Measurements from ENCODE around the gene S100A12. TPM values are rescaled to one million over a fixed set of nuclear protein-coding genes. Genes with fewer than 3 reads are reported as not detected.

S100A12 gene
- total RNA-seq, 1 donor from 2014 or later = not detected

DNA sequence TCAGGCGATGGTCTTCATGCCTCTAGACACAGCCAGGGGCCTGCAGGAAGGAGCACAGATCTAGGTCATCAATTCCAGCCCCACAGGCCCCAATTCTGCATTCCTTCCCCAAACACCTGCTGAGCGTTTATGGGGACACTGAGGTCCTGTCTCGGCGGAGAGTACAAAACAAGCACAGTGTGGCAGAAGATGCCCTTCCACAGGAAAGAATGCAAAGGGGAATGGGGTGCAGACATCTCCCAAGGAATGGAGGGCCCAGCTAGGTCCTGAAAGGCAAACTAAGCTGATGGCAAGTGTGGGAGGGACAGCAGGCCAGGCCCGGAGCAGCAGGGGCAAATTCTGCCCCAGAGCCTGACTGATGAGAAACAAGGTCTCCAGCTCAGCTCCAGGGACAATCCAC is 19.0 kb upstream of the S100A12 start:
- no peaks in the 10 kb centered on the region for H3K9me3 Mint-ChIP-seq
- H3K27ac Mint-ChIP-seq (ENCODE audit: unreplicated experiment) = no peak overlapping the region
- DNase-seq (ENCODE audit: low read depth, low spot score) = no peak
- no peaks in the 10 kb centered on the region for H3K4me1 Mint-ChIP-seq
- H3K27me3 Mint-ChIP-seq (ENCODE audit: low read depth) = peaks cover 56% of the 10 kb centered on the region
- H3K4me3 Mint-ChIP-seq = no peak overlapping the region
- TF ChIP-seq CTCF (conservative IDR thresholded peaks at IDR 0.05) = no peak
- H3K36me3 Mint-ChIP-seq (ENCODE audit: low read depth) = no peaks in the 10 kb centered on the region

DNA sequence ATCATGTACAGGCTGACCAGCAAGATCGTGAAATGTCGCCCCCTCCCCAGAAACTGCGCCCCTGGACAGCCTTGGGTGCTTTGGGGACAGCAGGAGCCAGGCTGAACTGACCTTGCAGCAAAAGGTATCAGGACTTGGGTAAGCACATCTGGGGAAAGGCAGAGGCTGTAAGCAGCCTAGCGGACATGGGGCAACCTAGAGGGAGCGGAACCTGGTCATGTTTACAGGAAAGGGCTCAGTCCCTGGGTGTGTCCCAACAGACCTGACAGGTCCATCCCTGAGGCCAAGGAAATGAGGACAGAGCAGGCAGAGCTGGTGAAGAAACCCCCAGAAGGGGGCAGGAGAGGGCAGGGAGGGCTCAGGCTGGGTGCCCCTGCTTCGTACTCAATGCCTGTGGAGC is 18.5 kb upstream of the S100A12 start:
- no peak overlapping the region for H3K4me3 Mint-ChIP-seq
- no peak for DNase-seq (ENCODE audit: low read depth, low spot score)
- no peaks in the 10 kb centered on the region for H3K4me1 Mint-ChIP-seq
- no peak overlapping the region for H3K27ac Mint-ChIP-seq (ENCODE audit: unreplicated experiment)
- no peak for TF ChIP-seq CTCF (conservative IDR thresholded peaks at IDR 0.05)
- H3K9me3 Mint-ChIP-seq = no peaks in the 10 kb centered on the region
- peaks cover 60% of the 10 kb centered on the region for H3K27me3 Mint-ChIP-seq (ENCODE audit: low read depth)
- H3K36me3 Mint-ChIP-seq (ENCODE audit: low read depth) = no peaks in the 10 kb centered on the region

DNA sequence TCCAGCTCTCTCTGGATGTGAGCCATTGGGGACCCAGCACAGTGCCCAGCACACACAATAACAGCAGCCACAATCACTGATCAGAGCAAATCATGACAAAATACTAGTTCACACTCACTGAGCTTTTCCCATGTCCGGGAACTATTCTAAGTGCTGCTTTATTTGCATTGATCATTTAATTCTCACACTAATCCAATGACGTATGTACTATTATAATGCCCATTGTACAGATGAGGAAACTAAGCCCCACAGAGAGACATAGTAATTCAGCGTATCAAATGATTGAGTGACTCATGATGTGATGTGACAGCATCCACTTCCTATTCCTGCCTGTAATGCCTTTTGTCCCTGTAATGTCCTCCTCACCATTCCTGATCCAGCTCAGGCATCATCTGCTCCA is 17.4 kb upstream of the S100A12 start:
- Mint-ChIP-seq H3K36me3 (ENCODE audit: low read depth) (no peaks in the 10 kb centered on the region), H3K9me3 (no peaks in the 10 kb centered on the region), H3K27ac (ENCODE audit: unreplicated experiment) (no peak overlapping the region), H3K27me3 (ENCODE audit: low read depth) (peaks cover 63% of the 10 kb centered on the region), H3K4me1 (no peaks in the 10 kb centered on the region), H3K4me3 (no peak overlapping the region)
- TF ChIP-seq CTCF (conservative IDR thresholded peaks at IDR 0.05) = no peak
- no peak for DNase-seq (ENCODE audit: low read depth, low spot score)

GRCh38 chr1:153392258-153392657 is 16.8 kb upstream of the S100A12 start:
- Mint-ChIP-seq H3K4me1 (no peaks in the 10 kb centered on the region), H3K4me3 (no peak overlapping the region), H3K36me3 (ENCODE audit: low read depth) (no peaks in the 10 kb centered on the region), H3K9me3 (no peaks in the 10 kb centered on the region), H3K27ac (ENCODE audit: unreplicated experiment) (no peak overlapping the region), H3K27me3 (ENCODE audit: low read depth) (peaks cover 67% of the 10 kb centered on the region)
- TF ChIP-seq CTCF (conservative IDR thresholded peaks at IDR 0.05) = no peak
- no peak for DNase-seq (ENCODE audit: low read depth, low spot score)

DNA sequence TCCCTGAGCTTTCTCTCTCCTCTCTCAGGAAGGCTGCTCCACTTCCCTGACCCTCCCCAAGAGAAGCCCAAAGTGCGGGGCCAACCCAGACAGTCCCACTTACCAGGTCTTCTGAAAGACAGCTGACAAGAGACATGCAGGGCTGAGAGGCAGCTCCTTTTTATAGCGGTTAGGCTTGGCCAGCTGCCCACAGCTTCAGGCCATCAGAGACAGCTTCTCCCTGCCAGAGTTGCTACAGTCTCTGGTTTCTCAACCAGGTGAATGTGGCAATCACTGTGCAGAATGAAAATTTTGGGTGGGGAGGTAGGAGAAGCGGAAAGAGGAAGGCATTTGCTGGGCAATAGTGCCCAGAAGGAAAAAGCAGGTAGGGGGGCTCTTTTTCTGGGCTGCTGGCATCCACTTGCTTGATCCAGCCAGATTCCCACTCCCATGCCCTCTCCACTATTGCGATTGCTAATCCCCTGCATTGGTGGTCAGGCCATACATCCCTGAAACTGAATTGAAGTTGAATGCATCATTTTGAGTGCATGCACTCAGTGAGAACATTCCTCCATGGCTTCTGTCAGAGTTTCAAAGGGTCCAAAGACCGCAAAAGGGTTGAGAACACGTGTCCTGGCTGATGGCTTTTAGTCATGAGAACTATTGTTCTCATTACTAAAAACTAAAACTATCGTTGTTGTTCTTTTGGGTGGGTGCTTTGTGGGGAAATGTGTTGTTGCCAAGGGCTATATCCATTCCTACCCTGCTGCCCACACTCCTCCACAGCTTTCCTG is 15.7 kb upstream of the S100A12 start, which contains the start of gene S100A8:
S100A8 (minus strand) TSS at position 136 of the 773 bp plus-strand sequence. CDS start 538 bp downstream, outside the sequence.
- no peak within 1 kb of the TSS for H3K27ac Mint-ChIP-seq (ENCODE audit: unreplicated experiment)
- no peaks in the 10 kb centered on the region for H3K36me3 Mint-ChIP-seq (ENCODE audit: low read depth)
- no peaks in the 10 kb centered on the region for H3K4me1 Mint-ChIP-seq
- no peaks in the 10 kb centered on the region for H3K9me3 Mint-ChIP-seq
- no peak for TF ChIP-seq CTCF (conservative IDR thresholded peaks at IDR 0.05)
- H3K27me3 Mint-ChIP-seq (ENCODE audit: low read depth) = peaks cover 72% of the 10 kb centered on the region
- no peak for DNase-seq (ENCODE audit: low read depth, low spot score)
- no peak within 1 kb of the TSS for H3K4me3 Mint-ChIP-seq

Data from neural crest cell (in vitro differentiated cells).